A673 (cell line): ENCODE results near the gene ABCA5. TPM values are rescaled to one million over a fixed set of nuclear protein-coding genes. Genes with fewer than 3 reads are reported as not detected.
A peak's percentile ranks its signal among the peaks of the same experiment; 100 is the strongest.

Experiments used
- BruUV-seq: library from RNA; stranded (reverse); fragments of 400-500 nt; replicated peaks from 2 replicates; lab custom pipeline; 2021; lab: Mats Ljungman, UMichigan
- CTCF ChIA-PET: fragments of 300-600 bp; sonication (Branson Sonifier 250); formaldehyde crosslinking; loops from one replicate; lab custom pipeline; 2022; ENCODE audit warnings: antibody characterized with exemption; lab: Charles Lee
- POLR2A ChIA-PET: fragments of 300-600 bp; sonication (Branson Sonifier 250); formaldehyde crosslinking; loops from one replicate; lab custom pipeline; 2022; ENCODE audit warnings: antibody characterized with exemption; ENCODE audit not compliant: low non-redundant PET; lab: Charles Lee
- DNase-seq: peaks from one replicate; pipeline ENCODE4 v3.0.0-alpha.2; 2015; ENCODE audit warnings: low spot score
- H3K27ac ChIP-seq: fragments of 200-600 bp; sonication (generic); 2 replicates; pipeline ENCODE4 v1.5.1; 2016; ENCODE audit warnings: mixed run types, low read depth, mild to moderate bottlenecking, mixed read lengths, antibody characterized with exemption, low read length; ENCODE audit not compliant: poor library complexity, severe bottlenecking
- H3K27me3 ChIP-seq: fragments of 200-600 bp; sonication (generic); replicated peaks from 2 replicates; pipeline ENCODE4 v1.6.1; 2017; ENCODE audit warnings: mixed run types, low read depth, mild to moderate bottlenecking, mixed read lengths, antibody characterized with exemption, low read length; ENCODE audit not compliant: insufficient read depth, poor library complexity
- H3K36me3 ChIP-seq: fragments of 200-600 bp; sonication (generic); 2 replicates; pipeline ENCODE4 v1.6.1; 2016; ENCODE audit warnings: mixed run types, mild to moderate bottlenecking, mixed read lengths, antibody characterized with exemption, low read length; ENCODE audit not compliant: insufficient read depth, poor library complexity, severe bottlenecking
- H3K4me1 ChIP-seq: fragments of 200-600 bp; sonication (generic); 2 replicates; pipeline ENCODE4 v1.6.1; 2017; ENCODE audit warnings: mixed run types, mild to moderate bottlenecking, mixed read lengths, antibody characterized with exemption, low read length; ENCODE audit not compliant: insufficient read depth, poor library complexity, severe bottlenecking
- H3K4me3 ChIP-seq: fragments of 200-600 bp; sonication (generic); 2 replicates; pipeline ENCODE4 v1.5.1; 2016; ENCODE audit warnings: low read depth, mixed run types, mild to moderate bottlenecking, mixed read lengths, low read length; ENCODE audit not compliant: poor library complexity, severe bottlenecking
- H3K9me3 ChIP-seq: fragments of 200-600 bp; sonication (generic); 2 replicates; pipeline ENCODE4 v1.6.1; 2016; ENCODE audit warnings: mixed run types, low read depth, mild to moderate bottlenecking, mixed read lengths, antibody characterized with exemption, low read length; ENCODE audit not compliant: poor library complexity, severe bottlenecking
- EZH2 ChIP-seq: fragments of 200-600 bp; sonication (generic); IDR thresholded peaks from 2 replicates; pipeline ENCODE4 v1.6.1; 2017; ENCODE audit warnings: borderline replicate concordance, low read depth, mild to moderate bottlenecking, mixed read lengths, antibody characterized with exemption, low read length; ENCODE audit not compliant: poor library complexity, severe bottlenecking
- intact Hi-C: fragments of 100-400 bp; cut with micrococcal nuclease; formaldehyde crosslinking; loops from one replicate; pipeline ENCODE4 v1.10.0; 2022; ENCODE audit not compliant: unreplicated experiment
- total RNA-seq: library from RNA; stranded (reverse); gene quantifications from 2 replicates; pipeline ENCODE4 v1.2.3, GENCODE V29; 2021
- TF ChIP-seq, protein P1 (sequence below): fragments of 300-800, 200-600 bp; sonication (generic); conservative IDR thresholded peaks from 2 replicates; pipeline ENCODE4 v1.5.1; 2017; ENCODE audit warnings: low read depth, mild to moderate bottlenecking, antibody characterized with exemption, low read length, moderate library complexity, mixed read lengths

The ABCA5 gene
- total RNA-seq, 1 experiment from 2014 or later, result 14.7 TPM

DNA sequence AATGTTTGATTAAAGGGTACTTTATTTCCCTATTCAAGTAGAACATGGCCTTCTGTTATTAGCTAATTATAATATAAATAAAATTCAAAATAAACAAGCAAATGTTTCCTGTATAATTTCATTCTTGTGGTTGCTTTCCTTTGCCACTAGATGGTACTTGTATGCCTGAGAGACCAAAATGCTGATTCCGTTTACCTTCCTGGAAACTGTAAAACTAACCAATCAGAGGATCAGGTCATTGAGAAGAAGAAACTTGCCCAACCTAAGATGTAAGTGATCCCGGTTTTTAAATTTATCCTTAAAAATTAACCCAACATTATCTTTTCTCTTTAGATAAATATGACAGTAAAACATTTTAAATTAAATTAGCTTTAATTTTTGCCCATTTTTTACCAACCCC lies 8.1 kb upstream of the ABCA5 start:
- DNase-seq, result peak; percentile 51
- Histone ChIP-seq H3K4me3 (no peak overlapping the region), H3K4me1 (no peaks in the 10 kb centered on the region), H3K9me3 (no peaks in the 10 kb centered on the region), H3K27me3 (no peaks in the 10 kb centered on the region), H3K36me3 (no peaks in the 10 kb centered on the region), H3K27ac (no peak overlapping the region)
- intact Hi-C loops, result loop anchor here (5.0 kb wide), 1 partner anchor 187 kb away; no protein-coding TSS in a partner anchor
- ChIA-PET POLR2A (interaction anchor here (0.6 kb wide), 1 partner anchor 23 kb away, joined by 5 read pairs; no protein-coding TSS in a partner anchor), CTCF (interaction anchor here (0.8 to 1.3 kb wide), 3 partner anchors 9 to 187 kb away, joined by 3 to 7 read pairs (median 3); partner anchors contain the start of gene ABCA5)
- TF ChIP-seq, protein P1, sequence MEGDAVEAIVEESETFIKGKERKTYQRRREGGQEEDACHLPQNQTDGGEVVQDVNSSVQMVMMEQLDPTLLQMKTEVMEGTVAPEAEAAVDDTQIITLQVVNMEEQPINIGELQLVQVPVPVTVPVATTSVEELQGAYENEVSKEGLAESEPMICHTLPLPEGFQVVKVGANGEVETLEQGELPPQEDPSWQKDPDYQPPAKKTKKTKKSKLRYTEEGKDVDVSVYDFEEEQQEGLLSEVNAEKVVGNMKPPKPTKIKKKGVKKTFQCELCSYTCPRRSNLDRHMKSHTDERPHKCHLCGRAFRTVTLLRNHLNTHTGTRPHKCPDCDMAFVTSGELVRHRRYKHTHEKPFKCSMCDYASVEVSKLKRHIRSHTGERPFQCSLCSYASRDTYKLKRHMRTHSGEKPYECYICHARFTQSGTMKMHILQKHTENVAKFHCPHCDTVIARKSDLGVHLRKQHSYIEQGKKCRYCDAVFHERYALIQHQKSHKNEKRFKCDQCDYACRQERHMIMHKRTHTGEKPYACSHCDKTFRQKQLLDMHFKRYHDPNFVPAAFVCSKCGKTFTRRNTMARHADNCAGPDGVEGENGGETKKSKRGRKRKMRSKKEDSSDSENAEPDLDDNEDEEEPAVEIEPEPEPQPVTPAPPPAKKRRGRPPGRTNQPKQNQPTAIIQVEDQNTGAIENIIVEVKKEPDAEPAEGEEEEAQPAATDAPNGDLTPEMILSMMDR, result peak; percentile 52
- TF ChIP-seq EZH2, result no peak
- no TSS peak for BruUV-seq

DNA sequence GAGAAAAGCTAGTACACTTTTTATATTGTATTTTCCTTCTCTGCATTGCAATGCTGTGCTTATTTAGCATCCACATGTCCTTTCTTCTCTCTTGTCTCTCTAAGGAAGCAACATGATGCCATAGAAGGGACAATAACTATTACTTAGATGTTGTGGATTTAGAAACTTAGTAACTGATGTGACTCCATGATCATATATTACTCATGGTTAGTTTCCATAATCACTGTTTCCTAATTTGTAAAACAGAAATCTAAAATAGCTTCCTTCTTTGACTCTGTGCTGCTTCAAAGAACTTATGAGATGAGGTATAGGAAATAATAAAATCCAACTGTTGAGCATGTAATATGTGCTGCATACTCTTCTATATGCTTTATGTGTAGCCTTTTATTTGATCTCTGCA lies 6.6 kb upstream of the ABCA5 start:
- ChIA-PET POLR2A (no interaction called here), CTCF (no interaction called here)
- no TSS peak for BruUV-seq
- Histone ChIP-seq H3K36me3 (no peaks in the 10 kb centered on the region), H3K4me1 (no peaks in the 10 kb centered on the region), H3K4me3 (no peak overlapping the region), H3K9me3 (no peaks in the 10 kb centered on the region), H3K27ac (no peak overlapping the region), H3K27me3 (no peaks in the 10 kb centered on the region)
- no peak for DNase-seq
- TF ChIP-seq EZH2, result no peak
- TF ChIP-seq, protein P1, result no peak
- intact Hi-C loops, result no loop called here

DNA sequence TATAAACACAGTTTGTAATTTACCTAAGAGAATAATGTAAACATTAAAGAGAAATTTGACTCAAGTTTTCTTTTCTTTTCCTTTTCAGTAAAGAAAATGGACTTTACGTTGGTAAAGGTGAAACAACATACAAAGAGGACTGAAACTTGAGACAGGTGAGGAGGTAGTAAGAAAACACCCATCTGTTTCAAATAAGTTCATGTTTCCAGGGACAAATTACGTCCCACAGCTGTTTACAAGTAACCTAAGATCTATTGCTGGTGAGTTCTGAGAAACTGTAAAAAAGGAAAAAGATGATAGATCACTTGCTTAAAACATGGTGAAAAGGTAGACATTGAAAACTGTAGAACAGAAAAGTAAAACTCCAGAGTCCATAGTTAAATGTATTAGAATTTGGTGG lies 4.8 kb upstream of the ABCA5 start:
- Histone ChIP-seq H3K4me3 (no peak overlapping the region), H3K27ac (no peak overlapping the region), H3K27me3 (no peaks in the 10 kb centered on the region), H3K9me3 (no peaks in the 10 kb centered on the region), H3K4me1 (peaks cover 5% of the 10 kb centered on the region), H3K36me3 (no peaks in the 10 kb centered on the region)
- no peak for TF ChIP-seq EZH2
- no TSS peak for BruUV-seq
- CTCF ChIA-PET, result no interaction called here
- no peak for DNase-seq
- POLR2A ChIA-PET, result no interaction called here
- intact Hi-C loops, result no loop called here
